GM12878 (cell line): ENCODE results near the gene CR1. TPM values are rescaled to one million over a fixed set of nuclear protein-coding genes. Genes with fewer than 3 reads are reported as not detected.

Source experiments
- ATAC-seq: fragments of 200-7000 bp; cut with Tn5 transposase; 3 replicates; pipeline ENCODE4 v1.9.1; 2020; ENCODE audit warnings: mild to moderate bottlenecking, moderate library complexity
- BruUV-seq: library from RNA; stranded (reverse); fragments of 400-500 nt; replicated peaks from 2 replicates; lab custom pipeline; 2021; lab: Mats Ljungman, UMichigan
- CTCF ChIA-PET: fragments of 300-600 bp; sonication (Branson Sonifier 250); formaldehyde crosslinking; extraction: SDS; loops from one replicate; lab custom pipeline; 2021; ENCODE audit warnings: inconsistent platforms; lab: Yijun Ruan, JAX
- POLR2A ChIA-PET: fragments of 350-600 bp; formaldehyde crosslinking; extraction: SDS; loops from one replicate; lab custom pipeline; 2021; ENCODE audit warnings: inconsistent platforms; lab: Charles Lee
- RAD21 ChIA-PET: fragments of 300-600 bp; sonication (Branson Sonifier 250); formaldehyde crosslinking; loops from one replicate; lab custom pipeline; 2023; ENCODE audit warnings: antibody characterized with exemption; ENCODE audit not compliant: unreplicated experiment; lab: Charles Lee
- SMC1A ChIA-PET: fragments of 300-600 bp; sonication (Branson Sonifier 250); formaldehyde crosslinking; loops from one replicate; lab custom pipeline; 2023; ENCODE audit not compliant: unreplicated experiment, uncharacterized antibody; lab: Charles Lee
- DNase-seq: peaks from one replicate; pipeline ENCODE4 v3.0.0-alpha.2; 2011; ENCODE audit warnings: low read depth, low spot score
- FAIRE-seq: peaks from 3 replicates; lab custom pipeline; 2011; peaks lifted over from hg19 to GRCh38; lab: Jason Lieb, UNC
- H2AFZ ChIP-seq: 2 replicates; pipeline ENCODE4 v1.6.0; 2011; ENCODE audit warnings: low read depth, low read length, control low read depth; ENCODE audit not compliant: control insufficient read depth
- H3K27ac ChIP-seq: 2 replicates; pipeline ENCODE4 v1.5.1; 2011; ENCODE audit warnings: control low read depth; ENCODE audit not compliant: control insufficient read depth, insufficient read depth
- H3K27me3 ChIP-seq, 2 experiments: replicated peaks in 1 of 2; 2 replicates each; pipeline versions ENCODE4 v1.6.0 to v1.6.1; 2011; ENCODE audit warnings: low read length in 1 of 2; ENCODE audit not compliant: control insufficient read depth in 2 of 2, insufficient read depth in 2 of 2
- H3K36me3 ChIP-seq, 2 experiments: 2 replicates each; pipeline ENCODE4 v1.5.1; 2011; ENCODE audit warnings: low read length in 1 of 2; ENCODE audit not compliant: control insufficient read depth in 2 of 2, insufficient read depth in 2 of 2
- H3K4me1 ChIP-seq: 2 replicates; pipeline ENCODE4 v1.6.1; 2011; ENCODE audit warnings: mild to moderate bottlenecking, low read length, moderate library complexity, mixed read lengths; ENCODE audit not compliant: control insufficient read depth, insufficient read depth
- H3K4me2 ChIP-seq: 2 replicates; pipeline ENCODE4 v1.6.0; 2011; ENCODE audit warnings: control low read depth; ENCODE audit not compliant: control insufficient read depth, insufficient read depth
- H3K4me3 ChIP-seq: fragments of 200-600 bp; sonication (generic); 2 replicates; pipeline ENCODE4 v1.5.1; 2016
- H3K79me2 ChIP-seq: 2 replicates; pipeline ENCODE4 v1.6.0; 2011; ENCODE audit warnings: low read length; ENCODE audit not compliant: control insufficient read depth, insufficient read depth
- H3K9ac ChIP-seq: 2 replicates; pipeline ENCODE4 v1.8.0; 2011; ENCODE audit warnings: low read length, control low read depth, mixed read lengths; ENCODE audit not compliant: control insufficient read depth, insufficient read depth
- H3K9me3 ChIP-seq: replicated peaks from 3 replicates; pipeline ENCODE4 v1.5.1; 2011; ENCODE audit warnings: mild to moderate bottlenecking, low read length; ENCODE audit not compliant: control insufficient read depth, insufficient read depth
- H4K20me1 ChIP-seq: 2 replicates; pipeline ENCODE4 v1.6.0; 2011; ENCODE audit not compliant: control insufficient read depth, insufficient read depth
- BRCA1 ChIP-seq: IDR thresholded peaks from 2 replicates; pipeline ENCODE4 v1.6.1; 2011; ENCODE audit warnings: low read depth, low read length, improper control_type of control experiment
- CEBPB ChIP-seq, 2 experiments: fragments of 150-350 bp in 1 of 2; IDR thresholded peaks; 2 replicates each; pipeline ENCODE4 v1.6.1; 2012 to 2014; ENCODE audit warnings: low read depth in 2 of 2, low read length in 2 of 2, borderline replicate concordance in 1 of 2, inconsistent platforms in 1 of 2
- TAF1 ChIP-seq: IDR thresholded peaks from 2 replicates; pipeline ENCODE4 v1.6.1; 2011; ENCODE audit warnings: mild to moderate bottlenecking, low read depth, low read length, borderline replicate concordance
- in situ Hi-C: fragments of 300-500 bp; cut with MboI; formaldehyde crosslinking; loops from 9 replicates; pipeline ENCODE4 v1.14.3; 2018; ENCODE audit warnings: mixed read lengths
- intact Hi-C: fragments of 100-400 bp; cut with micrococcal nuclease; formaldehyde crosslinking; loops from one replicate; pipeline ENCODE4 v1.14.2; 2022; ENCODE audit not compliant: unreplicated experiment
- polyA plus RNA-seq, 11 experiments: library from polyadenylated mRNA; depleted of rRNA in 4 of 11; unstranded in 6 of 11; stranded (reverse) in 5 of 11; fragments of >200 nt; fragmentation: Nextera tagmentation in 4 of 11; fragmentation: Illumina TruSeq in 1 of 11; extraction: Ambion mirVana in 4 of 11; extraction: Trizol in 1 of 11; gene quantifications; 1 replicate in 1 of 11; 2 replicates in 10 of 11; pipeline versions ENCODE4 v1.2.1 to v1.2.3, GENCODE V29; 2011 to 2016; ENCODE audit warnings: inconsistent platforms in 2 of 11, missing spikeins in 2 of 11, low read depth in 1 of 11
- total RNA-seq, 4 experiments: library from RNA; depleted of rRNA in 3 of 4; stranded (reverse); fragments of >200 nt in 3 of 4; fragmentation: Illumina TruSeq in 1 of 4; extraction: Trizol in 1 of 4; gene quantifications; 2 replicates each; pipeline versions ENCODE4 v1.2.1 to v1.2.3, GENCODE V29; 2013 to 2021
- TF ChIP-seq, protein P1 (sequence below): fragments of 450-650 bp; formaldehyde crosslinking; IDR thresholded peaks from 2 replicates; pipeline ENCODE4 v1.4.0; 2022; ENCODE audit warnings: mild to moderate bottlenecking, moderate library complexity
- TF ChIP-seq, protein P2 (sequence below): IDR thresholded peaks from 2 replicates; pipeline ENCODE4 v1.6.1; 2011; ENCODE audit warnings: borderline replicate concordance, low read depth, mild to moderate bottlenecking, moderate library complexity, low read length; ENCODE audit not compliant: insufficient read depth, poor library complexity, severe bottlenecking

The CR1 gene
- total and polyA plus RNA-seq, 10 of the 15 experiments (the other 5 are each of a cell fraction or from before 2014, with no cell fraction given) = 0.30 to 8.0 (median 4.3) TPM

DNA sequence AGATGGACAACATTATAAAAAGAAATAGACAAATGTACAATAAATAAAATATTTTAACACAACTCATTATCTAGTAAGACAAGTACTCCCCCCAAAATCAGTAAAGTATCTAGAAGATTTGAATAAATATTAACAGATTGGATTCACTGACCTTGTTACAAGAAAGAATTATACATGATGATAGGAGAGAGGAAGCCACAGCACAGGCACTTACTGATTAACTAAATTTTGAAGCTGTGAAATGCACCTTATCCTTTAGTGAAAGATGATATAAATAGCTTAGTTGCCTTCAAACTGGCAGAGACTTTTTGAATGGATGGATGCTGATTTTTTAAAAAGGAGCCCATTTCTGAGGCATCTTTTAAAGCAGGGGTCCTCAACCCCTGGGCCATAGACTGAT is 8.5 kb downstream of the CR1 start:
- H4K20me1 ChIP-seq = no peaks in the 10 kb centered on the region
- in situ Hi-C loops = no loop called here
- no peak for FAIRE-seq

More for the DNA sequence above, 8.5 kb downstream of the CR1 start:
- intact Hi-C loops = no loop called here
- DNase-seq (no peak), ATAC-seq (no peak)
- Histone ChIP-seq H3K9ac (no peak overlapping the region), H3K4me2 (no peak overlapping the region), H3K4me1 (no peaks in the 10 kb centered on the region; the same call in 1 of the 2 replicates), H3K27ac (no peak overlapping the region), H3K4me3 (no peak overlapping the region), H3K79me2 (no peaks in the 10 kb centered on the region), H3K27me3 (no peaks in the 10 kb centered on the region; a peak in 1 of 4 replicates), H2AFZ (no peak overlapping the region), H3K36me3 (no peaks in the 10 kb centered on the region), H3K9me3 (no peaks in the 10 kb centered on the region)
- RAD21 ChIA-PET = no interaction called here
- POLR2A ChIA-PET = no interaction called here
- CTCF ChIA-PET = no interaction called here
- no TSS peak for BruUV-seq
- TF ChIP-seq BRCA1 (no peak), TAF1 (no peak), CEBPB (IDR thresholded peaks at IDR 0.05; ENCODE audit: borderline replicate concordance in 1 of 2, low read depth in 2 of 2, low read length in 2 of 2) (no peak)
- TF ChIP-seq, protein P1, sequence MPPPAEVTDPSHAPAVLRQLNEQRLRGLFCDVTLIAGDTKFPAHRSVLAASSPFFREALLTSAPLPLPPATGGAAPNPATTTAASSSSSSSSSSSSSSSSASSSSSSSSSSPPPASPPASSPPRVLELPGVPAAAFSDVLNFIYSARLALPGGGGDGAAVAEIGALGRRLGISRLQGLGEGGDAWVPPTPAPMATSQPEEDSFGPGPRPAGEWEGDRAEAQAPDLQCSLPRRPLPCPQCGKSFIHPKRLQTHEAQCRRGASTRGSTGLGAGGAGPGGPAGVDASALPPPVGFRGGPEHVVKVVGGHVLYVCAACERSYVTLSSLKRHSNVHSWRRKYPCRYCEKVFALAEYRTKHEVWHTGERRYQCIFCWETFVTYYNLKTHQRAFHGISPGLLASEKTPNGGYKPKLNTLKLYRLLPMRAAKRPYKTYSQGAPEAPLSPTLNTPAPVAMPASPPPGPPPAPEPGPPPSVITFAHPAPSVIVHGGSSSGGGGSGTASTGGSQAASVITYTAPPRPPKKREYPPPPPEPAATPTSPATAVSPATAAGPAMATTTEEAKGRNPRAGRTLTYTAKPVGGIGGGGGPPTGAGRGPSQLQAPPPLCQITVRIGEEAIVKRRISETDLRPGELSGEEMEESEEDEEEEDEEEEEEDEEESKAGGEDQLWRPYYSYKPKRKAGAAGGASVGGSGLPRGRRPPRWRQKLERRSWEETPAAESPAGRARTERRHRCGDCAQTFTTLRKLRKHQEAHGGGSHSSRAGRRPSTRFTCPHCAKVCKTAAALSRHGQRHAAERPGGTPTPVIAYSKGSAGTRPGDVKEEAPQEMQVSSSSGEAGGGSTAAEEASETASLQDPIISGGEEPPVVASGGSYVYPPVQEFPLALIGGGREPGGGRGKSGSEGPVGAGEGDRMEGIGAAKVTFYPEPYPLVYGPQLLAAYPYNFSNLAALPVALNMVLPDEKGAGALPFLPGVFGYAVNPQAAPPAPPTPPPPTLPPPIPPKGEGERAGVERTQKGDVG = no peak
- TF ChIP-seq, protein P2, sequence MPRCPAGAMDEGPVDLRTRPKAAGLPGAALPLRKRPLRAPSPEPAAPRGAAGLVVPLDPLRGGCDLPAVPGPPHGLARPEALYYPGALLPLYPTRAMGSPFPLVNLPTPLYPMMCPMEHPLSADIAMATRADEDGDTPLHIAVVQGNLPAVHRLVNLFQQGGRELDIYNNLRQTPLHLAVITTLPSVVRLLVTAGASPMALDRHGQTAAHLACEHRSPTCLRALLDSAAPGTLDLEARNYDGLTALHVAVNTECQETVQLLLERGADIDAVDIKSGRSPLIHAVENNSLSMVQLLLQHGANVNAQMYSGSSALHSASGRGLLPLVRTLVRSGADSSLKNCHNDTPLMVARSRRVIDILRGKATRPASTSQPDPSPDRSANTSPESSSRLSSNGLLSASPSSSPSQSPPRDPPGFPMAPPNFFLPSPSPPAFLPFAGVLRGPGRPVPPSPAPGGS = no peak
- SMC1A ChIA-PET = no interaction called here
